ENCODE measurements around the gene C11orf86.

- TF ChIP-seq, protein P1, sequence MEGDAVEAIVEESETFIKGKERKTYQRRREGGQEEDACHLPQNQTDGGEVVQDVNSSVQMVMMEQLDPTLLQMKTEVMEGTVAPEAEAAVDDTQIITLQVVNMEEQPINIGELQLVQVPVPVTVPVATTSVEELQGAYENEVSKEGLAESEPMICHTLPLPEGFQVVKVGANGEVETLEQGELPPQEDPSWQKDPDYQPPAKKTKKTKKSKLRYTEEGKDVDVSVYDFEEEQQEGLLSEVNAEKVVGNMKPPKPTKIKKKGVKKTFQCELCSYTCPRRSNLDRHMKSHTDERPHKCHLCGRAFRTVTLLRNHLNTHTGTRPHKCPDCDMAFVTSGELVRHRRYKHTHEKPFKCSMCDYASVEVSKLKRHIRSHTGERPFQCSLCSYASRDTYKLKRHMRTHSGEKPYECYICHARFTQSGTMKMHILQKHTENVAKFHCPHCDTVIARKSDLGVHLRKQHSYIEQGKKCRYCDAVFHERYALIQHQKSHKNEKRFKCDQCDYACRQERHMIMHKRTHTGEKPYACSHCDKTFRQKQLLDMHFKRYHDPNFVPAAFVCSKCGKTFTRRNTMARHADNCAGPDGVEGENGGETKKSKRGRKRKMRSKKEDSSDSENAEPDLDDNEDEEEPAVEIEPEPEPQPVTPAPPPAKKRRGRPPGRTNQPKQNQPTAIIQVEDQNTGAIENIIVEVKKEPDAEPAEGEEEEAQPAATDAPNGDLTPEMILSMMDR (IDR thresholded peaks at IDR 0.05) = no peak
- TF ChIP-seq POLR2A (IDR thresholded peaks at IDR 0.05) = no peak
These were observed 23.2 kb upstream of the C11orf86 start for GRCh38 chr11:66951927-66952337.
